Transverse colon (tissue), 4 donors: ENCODE data around the gene ZNF207. TPM values are rescaled to one million over a fixed set of nuclear protein-coding genes. Genes with fewer than 3 reads are reported as not detected.

ENCODE experiments used
- DNase-seq: peaks from one replicate; pipeline ENCODE4 v3.0.0-alpha.2; 2019
- H3K27ac ChIP-seq, 4 donors: fragments of 200-600 bp; sonication (generic); 2 replicates each; pipeline ENCODE4 v1.5.1; 2016 to 2018; ENCODE audit warnings: inconsistent platforms in 4 of 4
- H3K27me3 ChIP-seq: fragments of 200-600 bp; sonication (generic); 2 replicates; pipeline ENCODE4 v1.5.1; 2017; ENCODE audit warnings: inconsistent platforms
- H3K36me3 ChIP-seq, 4 donors: fragments of 200-600 bp; sonication (generic); 2 replicates each; pipeline ENCODE4 v1.5.1; 2017 to 2019; ENCODE audit warnings: inconsistent platforms in 4 of 4
- H3K4me1 ChIP-seq, 4 donors: fragments of 200-600 bp; sonication (generic); 2 replicates each; pipeline ENCODE4 v1.5.1; 2017 to 2020; ENCODE audit warnings: inconsistent platforms in 4 of 4
- H3K4me3 ChIP-seq, 4 donors: fragments of 200-600 bp; sonication (generic); 1 replicate in 1 of 4; 2 replicates in 3 of 4; pipeline versions ENCODE4 v1.5.1 to v1.6.1; 2017 to 2019; ENCODE audit warnings: inconsistent platforms in 4 of 4
- H3K9me3 ChIP-seq, 2 donors: fragments of 200-600 bp; sonication (generic); 2 replicates each; pipeline ENCODE4 v1.5.1; 2017 to 2019; ENCODE audit warnings: inconsistent platforms in 2 of 2
- EP300 ChIP-seq: sonication (generic); formaldehyde crosslinking; IDR thresholded peaks from one replicate; pipeline ENCODE4 v1.6.1; 2017; ENCODE audit warnings: antibody characterized with exemption, low read depth
- POLR2A ChIP-seq: fragments of 450-650 bp; IDR thresholded peaks from one replicate; pipeline ENCODE4 v1.6.1; 2016; ENCODE audit warnings: antibody characterized with exemption, mild to moderate bottlenecking, moderate library complexity
- POLR2AphosphoS5 ChIP-seq, 3 donors: sonication (generic); formaldehyde crosslinking; IDR thresholded peaks; one replicate each; pipeline ENCODE4 v1.6.1; 2016; ENCODE audit warnings: antibody characterized with exemption in 3 of 3
- WGBS, 2 donors: methylation state at CpG; one replicate each; pipeline ENCODE4 v1.1.5; 2018; ENCODE audit warnings: low coverage in 1 of 2; 5-methylcytosine and 5-hydroxymethylcytosine counted together
- in situ Hi-C, 4 donors: fragments of 200-750 bp; cut with MboI; loops; one replicate each; pipeline versions ENCODE4 v1.15.0 to v1.15.1; 2017; ENCODE audit warnings: low sequenced_read_pairs in 3 of 4, low pct_ligation_motif_present in 1 of 4, low pct_unique_long_range_greater_than_20kb in 1 of 4
- intact Hi-C: fragments of 100-400 bp; cut with DNase I; formaldehyde crosslinking; loops from one replicate; pipeline ENCODE4 v1.15.1; 2023; ENCODE audit warnings: low total_unique reads
- total RNA-seq, 4 donors: library from RNA; depleted of rRNA; stranded (reverse); fragments of >200 nt; gene quantifications; one replicate each; pipeline ENCODE4 v1.1.0, GENCODE V29; 2016
- TF ChIP-seq, protein P1 (sequence below), 5 experiments: fragments of 200-600 bp in 3 of 5; fragments of 450-650 bp in 2 of 5; sonication (generic) in 3 of 5; IDR thresholded peaks; 1 replicate in 2 of 5; 2 replicates in 3 of 5; pipeline ENCODE4 v1.5.1; 2016 to 2017; ENCODE audit warnings: antibody characterized with exemption in 5 of 5, inconsistent platforms in 3 of 5, mild to moderate bottlenecking in 2 of 5, moderate library complexity in 1 of 5

The ZNF207 gene
- total RNA-seq, 4 donors from 2014 or later = 78.9 to 203 (median 139) TPM

DNA sequence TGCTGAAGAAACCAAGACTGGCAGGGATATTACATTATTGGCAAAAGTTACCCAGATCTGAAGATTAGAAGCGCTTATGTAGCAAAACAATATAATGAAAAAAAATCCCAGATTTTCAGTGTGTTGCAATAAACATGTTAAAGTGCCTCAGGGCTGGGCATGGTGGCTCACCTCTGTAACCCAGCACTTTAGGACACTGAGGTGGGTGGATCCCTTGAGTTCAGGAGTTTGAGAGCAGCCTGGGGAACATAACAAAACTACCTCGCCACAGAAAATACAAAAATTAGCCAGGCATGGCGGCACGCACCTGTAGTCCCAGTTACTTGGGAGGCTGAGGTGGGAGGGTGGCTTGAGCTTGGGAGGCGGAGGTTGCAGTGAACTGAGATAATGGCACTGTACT lies 6.8 kb downstream of the ZNF207 start:
- intact Hi-C loops = no loop called here
- TF ChIP-seq POLR2AphosphoS5 (IDR thresholded peaks at IDR 0.05) (no peak), POLR2A (no peak), EP300 (no peak)
- TF ChIP-seq, protein P1, sequence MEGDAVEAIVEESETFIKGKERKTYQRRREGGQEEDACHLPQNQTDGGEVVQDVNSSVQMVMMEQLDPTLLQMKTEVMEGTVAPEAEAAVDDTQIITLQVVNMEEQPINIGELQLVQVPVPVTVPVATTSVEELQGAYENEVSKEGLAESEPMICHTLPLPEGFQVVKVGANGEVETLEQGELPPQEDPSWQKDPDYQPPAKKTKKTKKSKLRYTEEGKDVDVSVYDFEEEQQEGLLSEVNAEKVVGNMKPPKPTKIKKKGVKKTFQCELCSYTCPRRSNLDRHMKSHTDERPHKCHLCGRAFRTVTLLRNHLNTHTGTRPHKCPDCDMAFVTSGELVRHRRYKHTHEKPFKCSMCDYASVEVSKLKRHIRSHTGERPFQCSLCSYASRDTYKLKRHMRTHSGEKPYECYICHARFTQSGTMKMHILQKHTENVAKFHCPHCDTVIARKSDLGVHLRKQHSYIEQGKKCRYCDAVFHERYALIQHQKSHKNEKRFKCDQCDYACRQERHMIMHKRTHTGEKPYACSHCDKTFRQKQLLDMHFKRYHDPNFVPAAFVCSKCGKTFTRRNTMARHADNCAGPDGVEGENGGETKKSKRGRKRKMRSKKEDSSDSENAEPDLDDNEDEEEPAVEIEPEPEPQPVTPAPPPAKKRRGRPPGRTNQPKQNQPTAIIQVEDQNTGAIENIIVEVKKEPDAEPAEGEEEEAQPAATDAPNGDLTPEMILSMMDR (IDR thresholded peaks at IDR 0.05) = no peak
- DNase-seq = no peak
- Histone ChIP-seq H3K27ac (no peak overlapping the region), H3K27me3 (no peaks in the 10 kb centered on the region), H3K4me1 (peaks cover 35 to 60% (median 44%) of the 10 kb centered on the region in 4 donors), H3K36me3 (peaks cover 0 to 71% (median 22%) of the 10 kb centered on the region in 4 donors), H3K4me3 (no peak overlapping the region), H3K9me3 (no peaks in the 10 kb centered on the region)
- in situ Hi-C loops = no loop called here
- WGBS, 2 donors = 79 to 93% methylated on average over 3 to 5 of the region's 5 CpGs

DNA sequence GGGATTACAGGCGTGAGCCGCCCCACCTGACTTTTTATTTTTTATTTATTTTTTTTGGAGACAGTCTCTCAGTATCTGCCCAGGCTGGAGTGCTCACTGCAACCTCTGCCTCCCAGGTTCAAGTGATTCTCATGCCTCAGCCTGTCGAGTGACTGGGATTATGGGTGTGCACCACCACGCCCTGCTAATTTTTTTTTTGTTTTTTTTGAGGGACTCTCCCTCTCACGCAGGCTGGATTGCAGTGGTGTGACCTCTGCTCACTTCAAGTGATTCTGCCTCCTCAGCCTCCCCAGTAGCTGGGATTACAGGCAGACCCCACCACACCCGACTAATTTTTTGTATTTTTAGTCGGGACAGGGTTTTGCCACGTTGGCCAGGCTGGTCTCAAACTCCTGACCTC lies 7.7 kb downstream of the ZNF207 start:
- peaks cover 0 to 71% (median 26%) of the 10 kb centered on the region in 4 donors for H3K36me3 ChIP-seq
- H3K27ac ChIP-seq = no peak overlapping the region
- H3K4me1 ChIP-seq = peaks cover 28 to 51% (median 35%) of the 10 kb centered on the region in 4 donors
- H3K9me3 ChIP-seq = no peaks in the 10 kb centered on the region
- intact Hi-C loops = no loop called here
- DNase-seq = no peak
- in situ Hi-C loops = no loop called here
- TF ChIP-seq POLR2A (no peak), POLR2AphosphoS5 (IDR thresholded peaks at IDR 0.05) (no peak), EP300 (no peak)
- TF ChIP-seq, protein P1 (IDR thresholded peaks at IDR 0.05) = no peak
- WGBS, 2 donors = 72 to 74% methylated on average over 4 to 8 of the region's 8 CpGs
- no peak overlapping the region for H3K4me3 ChIP-seq
- H3K27me3 ChIP-seq = no peaks in the 10 kb centered on the region

DNA sequence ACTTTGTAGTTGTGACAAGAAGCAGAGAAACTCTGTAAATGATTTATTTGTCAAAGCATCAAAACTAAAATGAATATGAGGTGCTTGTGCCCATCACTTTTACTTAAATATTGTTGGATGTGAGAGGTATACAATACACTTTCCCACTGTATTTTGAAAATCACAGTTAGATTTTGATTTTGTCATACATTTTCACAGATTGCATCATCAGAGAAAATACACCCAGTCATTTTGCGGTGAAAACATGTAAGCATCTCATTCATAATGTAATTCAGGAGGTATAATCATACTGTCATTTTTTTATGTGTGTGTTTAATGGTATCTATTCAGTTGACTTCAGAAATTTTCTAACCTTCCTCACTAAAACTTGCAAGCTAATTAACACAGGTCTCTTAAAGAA lies 11.3 kb downstream of the ZNF207 start:
- WGBS, 2 donors = 86 to 100% methylated on average over 1 of the region's 1 CpG
- TF ChIP-seq, protein P1 (IDR thresholded peaks at IDR 0.05) = no peak
- TF ChIP-seq POLR2A = no peak
- TF ChIP-seq EP300 = no peak
- no peak for TF ChIP-seq POLR2AphosphoS5 (IDR thresholded peaks at IDR 0.05)
- Histone ChIP-seq H3K9me3 (no peaks in the 10 kb centered on the region), H3K27me3 (no peaks in the 10 kb centered on the region), H3K36me3 (peaks cover 0 to 86% (median 40%) of the 10 kb centered on the region in 4 donors), H3K27ac (no peak overlapping the region), H3K4me3 (no peak overlapping the region), H3K4me1 (peaks cover 3 to 14% (median 7%) of the 10 kb centered on the region in 4 donors)
- DNase-seq = no peak
- in situ Hi-C loops = no loop called here
- intact Hi-C loops = no loop called here

DNA sequence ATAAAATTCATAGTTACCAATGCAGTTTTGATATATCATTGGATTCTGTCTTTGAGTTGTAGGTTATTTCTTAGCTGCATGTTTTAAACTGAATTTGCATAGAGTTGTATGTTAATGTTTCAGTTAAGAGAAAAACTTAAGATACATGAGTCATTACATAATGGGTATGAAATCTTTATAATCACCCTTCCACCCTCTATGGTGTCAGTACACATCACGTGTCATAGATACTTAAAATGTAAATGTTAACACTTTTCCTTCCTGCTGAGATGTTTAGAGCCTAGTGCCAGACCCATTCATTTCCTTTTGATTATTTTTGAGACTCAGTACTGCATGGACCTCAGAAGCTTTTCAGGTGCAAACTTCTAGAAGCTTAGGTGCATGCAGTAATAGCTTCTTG lies 20.5 kb downstream of the ZNF207 start:
- 55 to 60% methylated on average over 1 of the region's 1 CpG for whole genome bisulfite sequencing, 2 donors
- DNase-seq = no peak
- intact Hi-C loops (no loop called here), in situ Hi-C loops (no loop called here)
- Histone ChIP-seq H3K36me3 (peaks cover 0 to 95% (median 45%) of the 10 kb centered on the region in 4 donors), H3K27me3 (no peaks in the 10 kb centered on the region), H3K4me1 (peaks cover 0 to 7% (median 0%) of the 10 kb centered on the region in 4 donors), H3K9me3 (no peaks in the 10 kb centered on the region), H3K4me3 (no peak overlapping the region), H3K27ac (no peak overlapping the region)
- TF ChIP-seq, protein P1 (IDR thresholded peaks at IDR 0.05) = no peak
- TF ChIP-seq EP300 (no peak), POLR2AphosphoS5 (IDR thresholded peaks at IDR 0.05) (peak in 1 of 3 donors; percentile 4)
